Progenitor cell of endocrine pancreas (in vitro differentiated cells): ENCODE data around the gene MYRIP. TPM values are rescaled to one million over a fixed set of nuclear protein-coding genes. Genes with fewer than 3 reads are reported as not detected.

Source experiments
- DNase-seq: peaks from one replicate; pipeline ENCODE4 v3.0.0; 2021; ENCODE audit warnings: low spot score; ENCODE audit not compliant: unreplicated experiment
- H3K27ac Mint-ChIP-seq: 2 replicates; pipeline ENCODE4 v1.8.0; 2021; ENCODE audit warnings: mild to moderate bottlenecking, moderate library complexity, mixed read lengths
- H3K27me3 Mint-ChIP-seq: 2 replicates; pipeline ENCODE4 v1.8.0; 2021; ENCODE audit warnings: mixed read lengths
- H3K36me3 Mint-ChIP-seq: 2 replicates; pipeline ENCODE4 v1.8.0; 2022; ENCODE audit warnings: mixed read lengths; ENCODE audit not compliant: insufficient read depth
- H3K4me1 Mint-ChIP-seq: 2 replicates; pipeline ENCODE4 v1.8.0; 2021; ENCODE audit warnings: low read depth, mixed read lengths
- H3K4me3 Mint-ChIP-seq: 2 replicates; pipeline ENCODE4 v1.8.0; 2021; ENCODE audit warnings: low read depth, mild to moderate bottlenecking, moderate library complexity, mixed read lengths
- H3K9me3 Mint-ChIP-seq: 2 replicates; pipeline ENCODE4 v1.8.0; 2021; ENCODE audit warnings: low read depth, mixed read lengths
- CTCF ChIP-seq: fragments of 200-600 bp; sonication (generic); IDR thresholded peaks from one replicate; pipeline ENCODE4 v1.5.0; 2021; ENCODE audit warnings: antibody characterized with exemption, mild to moderate bottlenecking; ENCODE audit not compliant: unreplicated experiment
- total RNA-seq: library from RNA; stranded (reverse); gene quantifications from 2 replicates; pipeline ENCODE4 v1.2.1, GENCODE V29; 2021

MYRIP gene
- total RNA-seq, 1 donor from 2014 or later: 0.57 TPM

- no peak overlapping the region for H3K4me3 Mint-ChIP-seq
- no peaks in the 10 kb centered on the region for H3K4me1 Mint-ChIP-seq
- H3K27ac Mint-ChIP-seq: no peak overlapping the region
- H3K9me3 Mint-ChIP-seq: no peaks in the 10 kb centered on the region
- TF ChIP-seq CTCF: no peak
- H3K36me3 Mint-ChIP-seq: no peaks in the 10 kb centered on the region
- DNase-seq: no peak
- no peaks in the 10 kb centered on the region for H3K27me3 Mint-ChIP-seq
Observed at GRCh38 chr3:39961230-39961629, 151.8 kb downstream of the MYRIP start.

- Mint-ChIP-seq H3K36me3 (no peaks in the 10 kb centered on the region), H3K4me1 (no peaks in the 10 kb centered on the region), H3K4me3 (no peak overlapping the region), H3K27me3 (no peaks in the 10 kb centered on the region), H3K27ac (no peak overlapping the region), H3K9me3 (no peaks in the 10 kb centered on the region)
- TF ChIP-seq CTCF: no peak
- DNase-seq: no peak
Observed at GRCh38 chr3:39962581-39962980, 153.2 kb downstream of the MYRIP start.

- Mint-ChIP-seq H3K27ac (no peak overlapping the region), H3K4me1 (no peaks in the 10 kb centered on the region), H3K4me3 (no peak overlapping the region), H3K9me3 (peaks cover 4% of the 10 kb centered on the region), H3K27me3 (no peaks in the 10 kb centered on the region), H3K36me3 (no peaks in the 10 kb centered on the region)
- DNase-seq: no peak
- no peak for TF ChIP-seq CTCF
Observed at GRCh38 chr3:39965461-39965860, 156.1 kb downstream of the MYRIP start.

GRCh38 chr3:39965997-39966396 lies 156.6 kb downstream of the MYRIP start:
- Mint-ChIP-seq H3K27ac (no peak overlapping the region), H3K27me3 (no peaks in the 10 kb centered on the region), H3K36me3 (no peaks in the 10 kb centered on the region), H3K4me1 (no peaks in the 10 kb centered on the region), H3K4me3 (no peak overlapping the region), H3K9me3 (peaks cover 4% of the 10 kb centered on the region)
- TF ChIP-seq CTCF: no peak
- no peak for DNase-seq

GRCh38 chr3:39970982-39971381 lies 161.6 kb downstream of the MYRIP start:
- Mint-ChIP-seq H3K36me3 (no peaks in the 10 kb centered on the region), H3K4me3 (no peak overlapping the region), H3K27me3 (no peaks in the 10 kb centered on the region), H3K27ac (no peak overlapping the region), H3K9me3 (peaks cover 15% of the 10 kb centered on the region), H3K4me1 (no peaks in the 10 kb centered on the region)
- DNase-seq: no peak
- no peak for TF ChIP-seq CTCF
